Breast epithelium (tissue), 4 donors: ENCODE measurements around the gene SDK2. TPM values are rescaled to one million over a fixed set of nuclear protein-coding genes. Genes with fewer than 3 reads are reported as not detected.

Experiments used
- DNase-seq, 2 donors: peaks; one replicate each; pipeline ENCODE4 v3.0.0-alpha.2; 2019; ENCODE audit warnings: low spot score in 2 of 2
- H3K27ac ChIP-seq, 2 donors: fragments of 200-600 bp; sonication (generic) in 1 of 2; one replicate each; pipeline ENCODE4 v1.5.1; 2016 to 2019; ENCODE audit warnings: mild to moderate bottlenecking in 1 of 2
- H3K27me3 ChIP-seq, 2 donors: fragments of 200-600 bp; sonication (generic) in 1 of 2; one replicate each; pipeline versions ENCODE4 v1.5.1 to v1.6.0; 2017 to 2019; ENCODE audit warnings: control low read depth in 1 of 2, mild to moderate bottlenecking in 1 of 2
- H3K36me3 ChIP-seq: fragments of 200-600 bp; one replicate; pipeline ENCODE4 v1.5.1; 2019
- H3K4me1 ChIP-seq, 2 donors: fragments of 200-600 bp; sonication (generic); one replicate each; pipeline ENCODE4 v1.5.1; 2016 to 2019; ENCODE audit warnings: control low read depth in 1 of 2
- H3K4me3 ChIP-seq, 3 donors: fragments of 200-600 bp; sonication (generic); 1 replicate in 2 of 3; 2 replicates in 1 of 3; pipeline ENCODE4 v1.5.1; 2016 to 2019; ENCODE audit warnings: mild to moderate bottlenecking in 3 of 3, moderate library complexity in 2 of 3
- H3K9me3 ChIP-seq, 2 donors: fragments of 200-600 bp; sonication (generic) in 1 of 2; one replicate each; pipeline ENCODE4 v1.5.1; 2016 to 2019; ENCODE audit warnings: control low read depth in 1 of 2
- POLR2A ChIP-seq: fragments of 450-650 bp; IDR thresholded peaks from one replicate; pipeline ENCODE4 v1.6.1; 2016; ENCODE audit warnings: antibody characterized with exemption, mild to moderate bottlenecking, moderate library complexity
- POLR2AphosphoS5 ChIP-seq, 3 donors: sonication (generic); formaldehyde crosslinking; IDR thresholded peaks; one replicate each; pipeline ENCODE4 v1.6.1; 2017; ENCODE audit warnings: antibody characterized with exemption in 3 of 3
- intact Hi-C: fragments of 100-400 bp; cut with DNase I; formaldehyde crosslinking; loops from one replicate; pipeline ENCODE4 v1.15.1; 2023; ENCODE audit warnings: low total_unique reads
- total RNA-seq, 3 donors: library from RNA; depleted of rRNA; stranded (reverse); fragments of >200 nt; gene quantifications; one replicate each; pipeline ENCODE4 v1.1.0, GENCODE V29; 2016
- TF ChIP-seq, protein P1 (sequence below), 3 donors: fragments of 450-650 bp; IDR thresholded peaks; one replicate each; pipeline ENCODE4 v1.5.1; 2016 to 2017; ENCODE audit warnings: antibody characterized with exemption in 3 of 3, mild to moderate bottlenecking in 3 of 3, moderate library complexity in 3 of 3

Gene SDK2
- total RNA-seq, 3 donors from 2014 or later, result 0.16 to 2.9 (median 2.6) TPM

DNA sequence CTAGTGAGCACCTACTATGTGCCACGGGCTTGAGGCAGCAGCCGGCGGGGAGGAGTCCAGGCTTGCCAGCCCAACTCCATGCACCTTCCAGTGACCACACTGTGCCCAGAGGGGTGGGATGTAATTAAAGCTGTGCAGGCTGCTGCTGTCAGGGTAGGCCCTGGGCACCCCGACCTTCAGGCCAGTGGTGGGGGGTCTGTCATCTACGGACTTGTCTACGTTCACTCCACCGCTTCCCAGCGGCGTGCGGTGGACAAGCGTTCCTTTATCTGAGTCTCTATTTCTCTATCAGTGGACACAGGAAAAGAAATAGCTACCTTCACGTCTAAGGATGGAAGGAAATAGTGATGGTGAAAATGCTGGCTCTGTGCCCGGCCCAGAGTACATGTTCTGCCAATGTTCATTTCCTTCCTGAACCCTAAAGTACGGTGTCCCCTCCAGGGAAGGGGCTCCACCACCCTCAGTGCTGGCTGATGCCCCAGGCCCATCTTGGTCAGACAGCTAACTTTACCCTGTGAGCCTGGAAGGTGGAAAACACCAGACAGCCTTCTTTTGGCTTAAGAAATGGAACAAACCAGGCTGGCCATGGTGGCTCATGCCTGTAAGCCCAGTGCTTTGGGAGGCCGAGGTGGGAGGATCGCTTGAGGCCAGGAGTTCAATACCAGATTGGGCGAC is 135.2 kb downstream of the SDK2 start:
- Histone ChIP-seq H3K4me3 (no peak overlapping the region), H3K27ac (no peak overlapping the region), H3K27me3 (no peaks in the 10 kb centered on the region), H3K9me3 (no peaks in the 10 kb centered on the region), H3K4me1 (no peaks in the 10 kb centered on the region), H3K36me3 (no peaks in the 10 kb centered on the region)
- intact Hi-C loops, result no loop called here
- no peak for DNase-seq
- no peak for TF ChIP-seq POLR2AphosphoS5 (IDR thresholded peaks at IDR 0.05)
- TF ChIP-seq, protein P1, sequence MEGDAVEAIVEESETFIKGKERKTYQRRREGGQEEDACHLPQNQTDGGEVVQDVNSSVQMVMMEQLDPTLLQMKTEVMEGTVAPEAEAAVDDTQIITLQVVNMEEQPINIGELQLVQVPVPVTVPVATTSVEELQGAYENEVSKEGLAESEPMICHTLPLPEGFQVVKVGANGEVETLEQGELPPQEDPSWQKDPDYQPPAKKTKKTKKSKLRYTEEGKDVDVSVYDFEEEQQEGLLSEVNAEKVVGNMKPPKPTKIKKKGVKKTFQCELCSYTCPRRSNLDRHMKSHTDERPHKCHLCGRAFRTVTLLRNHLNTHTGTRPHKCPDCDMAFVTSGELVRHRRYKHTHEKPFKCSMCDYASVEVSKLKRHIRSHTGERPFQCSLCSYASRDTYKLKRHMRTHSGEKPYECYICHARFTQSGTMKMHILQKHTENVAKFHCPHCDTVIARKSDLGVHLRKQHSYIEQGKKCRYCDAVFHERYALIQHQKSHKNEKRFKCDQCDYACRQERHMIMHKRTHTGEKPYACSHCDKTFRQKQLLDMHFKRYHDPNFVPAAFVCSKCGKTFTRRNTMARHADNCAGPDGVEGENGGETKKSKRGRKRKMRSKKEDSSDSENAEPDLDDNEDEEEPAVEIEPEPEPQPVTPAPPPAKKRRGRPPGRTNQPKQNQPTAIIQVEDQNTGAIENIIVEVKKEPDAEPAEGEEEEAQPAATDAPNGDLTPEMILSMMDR (IDR thresholded peaks at IDR 0.05), result no peak
- TF ChIP-seq POLR2A, result no peak

DNA sequence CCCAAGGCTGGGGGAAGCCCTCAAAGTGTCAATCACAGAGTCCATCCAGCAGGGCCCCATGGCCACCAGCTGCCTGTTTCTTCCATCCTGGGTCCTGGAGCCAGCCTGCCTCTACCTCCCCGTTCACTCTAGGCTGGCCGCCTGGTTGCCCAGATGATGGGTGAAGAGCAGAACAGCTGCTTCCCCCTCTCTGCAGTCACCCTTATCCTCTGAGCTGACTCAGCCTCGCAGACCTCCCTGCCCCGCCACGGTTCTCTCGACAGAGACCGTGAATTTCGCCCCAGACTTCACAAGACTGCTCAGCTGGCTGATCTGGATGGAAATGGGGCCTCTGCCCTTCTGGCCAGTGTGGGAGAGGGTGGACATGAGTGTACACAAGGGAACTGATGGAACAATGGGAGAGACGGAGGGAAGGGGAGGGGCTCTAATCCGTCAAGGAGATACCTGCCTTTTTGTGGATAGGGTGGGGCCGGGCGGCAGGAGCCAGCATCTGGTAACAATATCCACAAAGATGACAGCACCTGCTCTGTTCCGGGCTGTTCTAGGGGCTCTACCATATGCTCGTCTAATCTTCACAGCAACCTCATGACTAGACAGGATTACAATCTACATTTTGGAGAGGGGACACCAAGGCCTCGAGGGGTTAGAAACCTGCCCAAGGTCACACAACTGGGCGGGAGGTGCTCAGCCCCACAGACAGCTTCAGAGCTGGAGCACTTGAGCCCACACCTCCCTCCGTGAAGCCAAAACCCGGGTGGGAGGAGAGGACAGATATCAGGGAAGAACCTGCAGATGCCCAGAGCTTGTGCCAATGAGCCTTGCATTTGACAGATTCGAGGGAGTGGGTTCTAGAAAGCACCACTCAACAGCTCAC is 136.0 kb downstream of the SDK2 start:
- Histone ChIP-seq H3K4me1 (no peaks in the 10 kb centered on the region), H3K27me3 (no peaks in the 10 kb centered on the region), H3K27ac (no peak overlapping the region), H3K4me3 (no peak overlapping the region), H3K36me3 (no peaks in the 10 kb centered on the region), H3K9me3 (no peaks in the 10 kb centered on the region)
- intact Hi-C loops, result no loop called here
- TF ChIP-seq POLR2A (no peak), POLR2AphosphoS5 (IDR thresholded peaks at IDR 0.05) (no peak)
- TF ChIP-seq, protein P1 (IDR thresholded peaks at IDR 0.05), result no peak
- no peak for DNase-seq

GRCh38 chr17:73506470-73507435 is 137.5 kb downstream of the SDK2 start:
- Histone ChIP-seq H3K27me3 (no peaks in the 10 kb centered on the region), H3K9me3 (no peaks in the 10 kb centered on the region), H3K36me3 (no peaks in the 10 kb centered on the region), H3K27ac (no peak overlapping the region), H3K4me1 (no peaks in the 10 kb centered on the region), H3K4me3 (no peak overlapping the region)
- no peak for TF ChIP-seq POLR2A
- TF ChIP-seq, protein P1 (IDR thresholded peaks at IDR 0.05), result no peak
- TF ChIP-seq POLR2AphosphoS5 (IDR thresholded peaks at IDR 0.05), result no peak
- intact Hi-C loops, result no loop called here
- no peak for DNase-seq

DNA sequence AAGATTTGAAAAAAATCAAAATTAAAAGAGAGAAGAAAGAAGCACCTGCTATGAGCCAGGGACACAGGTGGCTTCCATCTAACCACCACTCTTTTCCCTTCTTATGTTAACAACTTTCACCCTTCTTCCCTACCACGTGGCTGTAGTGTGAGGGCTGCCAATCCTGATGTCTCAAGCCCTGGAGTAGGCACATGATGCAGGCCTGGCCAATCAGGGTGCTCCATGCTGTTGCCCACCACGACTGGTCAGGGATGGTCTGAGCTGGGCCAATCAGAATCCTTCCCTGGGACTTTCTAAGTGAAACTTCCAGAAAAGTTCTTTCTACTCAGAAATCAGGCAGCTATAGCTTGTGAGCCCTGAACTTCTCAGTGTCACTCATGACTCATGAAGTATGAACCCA is 140.7 kb downstream of the SDK2 start:
- no peaks in the 10 kb centered on the region for H3K36me3 ChIP-seq
- H3K27me3 ChIP-seq, result peaks cover 0 to 9% of the 10 kb centered on the region in 2 donors
- no peaks in the 10 kb centered on the region for H3K9me3 ChIP-seq
- no peak for DNase-seq
- H3K4me3 ChIP-seq, result no peak overlapping the region
- intact Hi-C loops, result no loop called here
- no peak for TF ChIP-seq POLR2AphosphoS5 (IDR thresholded peaks at IDR 0.05)
- TF ChIP-seq, protein P1 (IDR thresholded peaks at IDR 0.05), result no peak
- no peaks in the 10 kb centered on the region for H3K4me1 ChIP-seq
- no peak overlapping the region for H3K27ac ChIP-seq
